Keratinocyte (primary cell): Measurements from ENCODE around the gene MTFP1. TPM values are rescaled to one million over a fixed set of nuclear protein-coding genes. Genes with fewer than 3 reads are reported as not detected.

ENCODE experiments used
- DNase-seq: peaks from one replicate; pipeline ENCODE4 v3.0.0-alpha.2; 2011; ENCODE audit warnings: low read depth, missing footprints, low spot score
- FAIRE-seq: peaks from 2 replicates; lab custom pipeline; 2011; peaks lifted over from hg19 to GRCh38; lab: Jason Lieb, UNC
- H2AFZ ChIP-seq: 2 replicates; pipeline ENCODE4 v1.6.0; 2012; ENCODE audit warnings: low read length, control low read depth, inconsistent platforms; ENCODE audit not compliant: control insufficient read depth
- H3K27ac ChIP-seq: 2 replicates; pipeline ENCODE4 v1.5.1; 2011; ENCODE audit warnings: low read length; ENCODE audit not compliant: control insufficient read depth, insufficient read depth
- H3K27me3 ChIP-seq: 3 replicates; pipeline ENCODE4 v1.6.0; 2011; ENCODE audit warnings: low read length; ENCODE audit not compliant: control insufficient read depth, insufficient read depth; ENCODE audit errors: extremely low read depth
- H3K36me3 ChIP-seq, 2 experiments: 2 replicates in 1 of 2; 3 replicates in 1 of 2; pipeline ENCODE4 v1.5.1; 2011; ENCODE audit warnings: low read length in 2 of 2, mild to moderate bottlenecking in 1 of 2; ENCODE audit not compliant: control insufficient read depth in 2 of 2, insufficient read depth in 2 of 2; ENCODE audit errors: extremely low read depth in 1 of 2
- H3K4me1 ChIP-seq: 3 replicates; pipeline ENCODE4 v1.5.1; 2011; ENCODE audit warnings: low read length; ENCODE audit not compliant: control insufficient read depth, insufficient read depth; ENCODE audit errors: extremely low read depth
- H3K4me2 ChIP-seq: 3 replicates; pipeline ENCODE4 v1.6.0; 2011; ENCODE audit warnings: low read depth, low read length; ENCODE audit not compliant: control insufficient read depth, insufficient read depth; ENCODE audit errors: extremely low read depth
- H3K4me3 ChIP-seq, 3 experiments: fragments of 200-600 bp in 1 of 3; sonication (generic) in 1 of 3; 2 replicates in 2 of 3; 3 replicates in 1 of 3; pipeline ENCODE4 v1.5.1; 2011 to 2016; ENCODE audit warnings: low read length in 3 of 3, mild to moderate bottlenecking in 3 of 3, control low read depth in 2 of 3, inconsistent platforms in 1 of 3, low read depth in 1 of 3, mixed read lengths in 1 of 3, mixed run types in 1 of 3, moderate library complexity in 1 of 3; ENCODE audit not compliant: control insufficient read depth in 2 of 3, insufficient read depth in 2 of 3; ENCODE audit errors: extremely low read depth in 1 of 3
- H3K79me2 ChIP-seq: 2 replicates; pipeline ENCODE4 v1.6.0; 2012; ENCODE audit warnings: low read length; ENCODE audit not compliant: control insufficient read depth, insufficient read depth
- H3K9ac ChIP-seq: 3 replicates; pipeline ENCODE4 v1.6.0; 2011; ENCODE audit warnings: low read length; ENCODE audit not compliant: control insufficient read depth, insufficient read depth; ENCODE audit errors: extremely low read depth
- H3K9me1 ChIP-seq: 3 replicates; pipeline ENCODE4 v1.6.0; 2011; ENCODE audit warnings: low read length; ENCODE audit not compliant: control insufficient read depth, insufficient read depth; ENCODE audit errors: extremely low read depth
- H3K9me3 ChIP-seq: 2 replicates; pipeline ENCODE4 v1.5.1; 2012; ENCODE audit warnings: low read depth, low read length; ENCODE audit not compliant: control insufficient read depth
- H4K20me1 ChIP-seq: 3 replicates; pipeline ENCODE4 v1.6.0; 2011; ENCODE audit warnings: low read length; ENCODE audit not compliant: control insufficient read depth, insufficient read depth; ENCODE audit errors: extremely low read depth
- EZH2 ChIP-seq: IDR thresholded peaks from one replicate; pipeline ENCODE4 v1.6.1; 2012; ENCODE audit warnings: inconsistent platforms, mild to moderate bottlenecking, low read length, moderate library complexity
- dilution Hi-C: fragments of 300-500 bp; cut with MboI; formaldehyde crosslinking; loops from one replicate; pipeline ENCODE4 v1.7.0; 2020; ENCODE audit warnings: low sequenced_read_pairs; ENCODE audit not compliant: extremely low pct_ligation_motif_present
- polyA plus RNA-seq, 5 experiments: library from polyadenylated mRNA; depleted of rRNA in 3 of 5; stranded (reverse) in 3 of 5; stranded (forward) in 1 of 5; unstranded in 1 of 5; fragments of >200 nt; gene quantifications; 1 replicate in 1 of 5; 2 replicates in 3 of 5; 3 replicates in 1 of 5; pipeline versions ENCODE4 v1.2.1 to v1.2.3, GENCODE V29; 2011 to 2012; ENCODE audit warnings: missing spikeins in 2 of 5, low read depth in 1 of 5, low replicate concordance in 1 of 5
- TF ChIP-seq, protein P1 (sequence below), 3 experiments: IDR thresholded peaks in 1 of 3; conservative IDR thresholded peaks in 1 of 3; optimal IDR thresholded peaks in 1 of 3; 2 replicates in 2 of 3; 3 replicates in 1 of 3; pipeline versions ENCODE3 to v1.5.1; 2011; ENCODE audit warnings: low read length in 3 of 3, mild to moderate bottlenecking in 3 of 3, moderate library complexity in 2 of 3, control low read depth in 1 of 3, inconsistent platforms in 1 of 3; ENCODE audit not compliant: insufficient read depth in 2 of 3; ENCODE audit errors: extremely low read depth in 1 of 3

MTFP1 gene
- polyA plus RNA-seq, 1 donor (not counting 4 experiments of a cell fraction or from before 2014, with no cell fraction given): 8.4 TPM

- Histone ChIP-seq H3K9ac (no peak overlapping the region), H3K36me3 (no peaks in the 10 kb centered on the region), H3K79me2 (peaks cover 19% of the 10 kb centered on the region), H3K9me3 (no peaks in the 10 kb centered on the region), H3K27ac (no peak overlapping the region), H3K4me1 (peaks cover 7% of the 10 kb centered on the region), H4K20me1 (no peaks in the 10 kb centered on the region), H3K27me3 (no peaks in the 10 kb centered on the region), H3K4me2 (no peak overlapping the region), H3K9me1 (no peaks in the 10 kb centered on the region), H3K4me3 (no peak overlapping the region), H2AFZ (no peak overlapping the region)
- no peak for FAIRE-seq
- no peak for DNase-seq
- dilution Hi-C loops: no loop called here
- no peak for TF ChIP-seq EZH2
- TF ChIP-seq, protein P1, sequence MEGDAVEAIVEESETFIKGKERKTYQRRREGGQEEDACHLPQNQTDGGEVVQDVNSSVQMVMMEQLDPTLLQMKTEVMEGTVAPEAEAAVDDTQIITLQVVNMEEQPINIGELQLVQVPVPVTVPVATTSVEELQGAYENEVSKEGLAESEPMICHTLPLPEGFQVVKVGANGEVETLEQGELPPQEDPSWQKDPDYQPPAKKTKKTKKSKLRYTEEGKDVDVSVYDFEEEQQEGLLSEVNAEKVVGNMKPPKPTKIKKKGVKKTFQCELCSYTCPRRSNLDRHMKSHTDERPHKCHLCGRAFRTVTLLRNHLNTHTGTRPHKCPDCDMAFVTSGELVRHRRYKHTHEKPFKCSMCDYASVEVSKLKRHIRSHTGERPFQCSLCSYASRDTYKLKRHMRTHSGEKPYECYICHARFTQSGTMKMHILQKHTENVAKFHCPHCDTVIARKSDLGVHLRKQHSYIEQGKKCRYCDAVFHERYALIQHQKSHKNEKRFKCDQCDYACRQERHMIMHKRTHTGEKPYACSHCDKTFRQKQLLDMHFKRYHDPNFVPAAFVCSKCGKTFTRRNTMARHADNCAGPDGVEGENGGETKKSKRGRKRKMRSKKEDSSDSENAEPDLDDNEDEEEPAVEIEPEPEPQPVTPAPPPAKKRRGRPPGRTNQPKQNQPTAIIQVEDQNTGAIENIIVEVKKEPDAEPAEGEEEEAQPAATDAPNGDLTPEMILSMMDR (optimal IDR thresholded peaks at IDR 0.05 in 1 of 3, IDR thresholded peaks at IDR 0.05 in 1 of 3, conservative IDR thresholded peaks at IDR 0.05 in 1 of 3; ENCODE audit: extremely low read depth in 1 of 3, insufficient read depth in 2 of 3, low read length in 3 of 3): no peak
Measured at GRCh38 chr22:30393322-30393680, 32.3 kb upstream of the MTFP1 start.

- H3K4me3 ChIP-seq: no peak overlapping the region
- H3K4me2 ChIP-seq: no peak overlapping the region
- H4K20me1 ChIP-seq: no peaks in the 10 kb centered on the region
- H3K9ac ChIP-seq: no peak overlapping the region
- H3K27ac ChIP-seq: no peak overlapping the region
- peaks cover 13% of the 10 kb centered on the region for H3K4me1 ChIP-seq
- no peak overlapping the region for H2AFZ ChIP-seq
- no peaks in the 10 kb centered on the region for H3K27me3 ChIP-seq
- no peaks in the 10 kb centered on the region for H3K9me1 ChIP-seq
- DNase-seq (no peak), FAIRE-seq (no peak)
- TF ChIP-seq EZH2: no peak
- TF ChIP-seq, protein P1 (optimal IDR thresholded peaks at IDR 0.05 in 1 of 3, IDR thresholded peaks at IDR 0.05 in 1 of 3, conservative IDR thresholded peaks at IDR 0.05 in 1 of 3; ENCODE audit: extremely low read depth in 1 of 3, insufficient read depth in 2 of 3, low read length in 3 of 3): no peak
- dilution Hi-C loops: no loop called here
- peaks cover 25% of the 10 kb centered on the region for H3K79me2 ChIP-seq
- H3K9me3 ChIP-seq: no peaks in the 10 kb centered on the region
- peaks cover 1 to 6% of the 10 kb centered on the region in 2 experiments for H3K36me3 ChIP-seq
Measured at GRCh38 chr22:30393885-30394284, 31.7 kb upstream of the MTFP1 start.
